ENCODE data around the gene MT1E.
"Not testable (repeated sequence)": the region's sequence is repeated elsewhere in the genome, so short reads cannot be mapped to it uniquely, and the experiment has no call there.

MT1E gene

GRCh38 chr16:56607109-56607618, 18.4 kb upstream of the MT1E start:
- no peak for DNase-seq (ENCODE audit: low read depth in 2 of 2)

GRCh38 chr16:56607675-56608042, 17.9 kb upstream of the MT1E start:
- DNase-seq (ENCODE audit: low read depth in 2 of 2), result no peak

DNA sequence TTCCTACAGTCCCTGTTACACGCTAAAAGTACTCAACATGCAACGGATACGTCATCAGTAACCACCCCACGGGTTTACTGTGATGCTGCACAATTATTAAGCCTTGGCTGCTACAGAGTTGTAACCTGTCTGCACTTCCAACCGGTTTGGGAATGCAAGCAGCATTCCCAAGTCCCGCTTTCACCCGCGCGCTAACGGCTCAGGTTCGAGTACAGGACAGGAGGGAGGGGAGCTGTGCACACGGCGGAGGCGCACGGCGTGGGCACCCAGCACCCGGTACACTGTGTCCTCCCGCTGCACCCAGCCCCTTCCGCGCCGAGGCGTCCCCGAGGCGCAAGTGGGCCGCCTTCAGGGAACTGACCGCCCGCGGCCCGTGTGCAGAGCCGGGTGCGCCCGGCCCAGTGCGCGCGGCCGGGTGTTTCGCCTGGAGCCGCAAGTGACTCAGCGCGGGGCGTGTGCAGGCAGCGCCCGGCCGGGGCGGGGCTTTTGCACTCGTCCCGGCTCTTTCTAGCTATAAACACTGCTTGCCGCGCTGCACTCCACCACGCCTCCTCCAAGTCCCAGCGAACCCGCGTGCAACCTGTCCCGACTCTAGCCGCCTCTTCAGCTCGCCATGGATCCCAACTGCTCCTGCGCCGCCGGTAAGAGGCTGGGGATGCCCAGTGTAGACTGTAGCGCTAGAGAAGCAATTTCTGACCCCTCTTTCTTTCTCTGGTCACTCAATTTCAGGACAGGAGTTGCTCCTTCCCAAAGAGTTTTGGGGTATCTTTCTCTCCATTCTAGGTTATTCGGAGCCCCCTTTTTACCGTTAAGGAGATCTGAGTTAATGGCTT, 17.3 kb upstream of the MT1E start, which contains the start of gene MT2A:
TSS of gene MT2A (plus strand) at position 542 of the 833 bp plus-strand sequence. CDS start at position 614, 72 bp downstream.
- peak; percentile 65 to 74 for DNase-seq (ENCODE audit: low read depth in 2 of 2)

GRCh38 chr16:56608876-56609462, 16.6 kb upstream of the MT1E start:
- no peak for DNase-seq (ENCODE audit: low read depth in 2 of 2)

DNA sequence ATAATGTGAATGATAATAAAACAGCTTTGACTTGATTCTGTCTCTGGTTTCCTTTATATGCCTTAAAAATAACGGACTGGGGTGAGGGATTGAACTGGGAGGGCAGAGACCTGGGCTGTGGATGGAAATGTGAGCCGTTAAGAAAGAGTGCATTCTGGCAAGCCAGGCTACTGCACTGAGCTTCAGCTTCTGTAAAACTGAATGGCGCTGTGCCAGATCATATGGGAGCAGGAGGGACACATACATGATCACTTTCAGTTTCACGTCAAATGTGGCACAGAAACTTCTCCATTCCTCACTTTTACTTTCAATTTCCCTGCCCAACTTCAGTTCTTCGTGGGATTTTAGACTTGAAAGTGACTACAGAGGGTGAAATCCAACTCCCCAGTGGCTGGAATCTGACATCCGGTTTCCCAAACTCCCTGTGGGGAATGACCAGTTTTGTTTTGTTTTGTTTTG, 16.1 kb upstream of the MT1E start:
- DNase-seq (ENCODE audit: low read depth in 2 of 2), result peak in 1 of 2 donors; percentile 36

GRCh38 chr16:56610017-56610608, 15.5 kb upstream of the MT1E start:
- peak in 1 of 2 donors; percentile 55 for DNase-seq (ENCODE audit: low read depth in 2 of 2)

DNA sequence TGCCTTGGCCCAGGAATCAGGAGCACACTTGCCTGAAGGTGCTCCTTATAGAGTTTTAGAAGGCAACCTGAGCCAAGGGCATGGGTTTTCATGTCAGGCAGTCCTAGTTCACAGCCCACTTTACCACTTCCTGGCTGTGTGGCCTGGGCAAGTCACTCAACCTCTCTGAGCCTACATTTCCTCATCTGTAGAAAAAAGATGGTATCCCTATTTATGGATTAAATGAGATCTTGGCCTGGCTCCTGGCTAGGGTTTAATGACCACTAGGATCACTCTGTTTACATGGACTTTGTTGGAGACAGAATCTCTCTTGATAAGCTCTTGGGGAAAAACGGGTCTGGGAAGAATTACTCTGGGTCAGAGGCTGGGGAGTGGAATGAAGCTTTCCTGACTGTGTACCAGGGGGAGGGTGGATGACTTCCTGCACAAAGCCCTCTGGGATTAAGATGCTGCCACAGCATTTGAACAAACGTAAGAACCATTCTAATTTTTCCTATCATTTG, 14.9 kb upstream of the MT1E start:
- no peak for DNase-seq (ENCODE audit: low read depth in 2 of 2)

DNA sequence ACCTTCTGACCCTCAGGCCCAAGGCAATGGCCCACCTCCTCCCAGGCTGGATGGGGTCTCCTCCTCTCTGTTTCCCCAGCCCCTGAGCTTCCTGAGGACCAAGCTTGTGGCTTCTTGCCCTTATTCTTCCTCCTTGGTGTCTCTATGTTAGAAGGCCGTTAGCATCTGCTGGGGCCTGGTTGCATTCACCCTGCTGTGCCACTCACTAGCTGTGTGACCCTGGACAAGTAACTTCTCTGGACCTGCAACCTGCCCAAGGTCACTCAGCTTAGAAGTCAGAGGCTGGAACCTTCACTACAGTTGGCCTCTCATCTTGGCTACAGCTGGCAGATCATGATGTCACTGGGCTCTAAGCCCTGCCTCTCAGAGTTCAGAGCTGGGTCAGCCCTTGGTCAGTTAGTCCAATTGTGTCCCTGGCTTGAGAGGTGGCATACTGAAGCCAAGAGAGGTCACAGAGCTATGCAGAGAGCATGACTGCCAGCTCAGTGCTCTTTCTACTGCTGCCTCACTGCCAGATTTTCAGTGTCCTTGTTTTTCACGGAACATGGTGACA, 14.2 kb upstream of the MT1E start:
- DNase-seq (ENCODE audit: low read depth in 2 of 2), result no peak

GRCh38 chr16:56613706-56614105, 11.9 kb upstream of the MT1E start:
- no peak for DNase-seq (ENCODE audit: low read depth in 2 of 2)

DNA sequence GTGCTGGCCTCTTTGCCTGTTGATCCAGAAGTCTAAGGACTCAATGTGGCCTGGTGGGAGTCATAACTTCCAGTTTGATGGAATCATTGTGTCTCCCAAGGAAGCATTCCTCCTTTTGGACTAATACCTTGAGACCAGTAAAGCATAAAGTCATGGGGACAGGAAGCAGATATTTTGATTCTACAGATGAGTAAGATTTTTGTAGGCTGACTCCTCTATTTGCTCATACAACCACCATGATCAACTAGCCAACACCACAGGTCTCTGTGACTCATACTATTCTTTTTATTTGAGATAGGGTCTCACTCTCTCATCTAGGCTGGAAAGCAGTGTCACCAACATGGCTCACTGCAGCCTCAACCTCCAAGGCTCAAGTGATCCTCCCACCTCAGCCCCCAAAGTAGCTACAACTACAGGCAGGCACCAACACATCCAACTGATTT, 11.0 kb upstream of the MT1E start:
- DNase-seq (ENCODE audit: low read depth in 2 of 2), result no peak

DNA sequence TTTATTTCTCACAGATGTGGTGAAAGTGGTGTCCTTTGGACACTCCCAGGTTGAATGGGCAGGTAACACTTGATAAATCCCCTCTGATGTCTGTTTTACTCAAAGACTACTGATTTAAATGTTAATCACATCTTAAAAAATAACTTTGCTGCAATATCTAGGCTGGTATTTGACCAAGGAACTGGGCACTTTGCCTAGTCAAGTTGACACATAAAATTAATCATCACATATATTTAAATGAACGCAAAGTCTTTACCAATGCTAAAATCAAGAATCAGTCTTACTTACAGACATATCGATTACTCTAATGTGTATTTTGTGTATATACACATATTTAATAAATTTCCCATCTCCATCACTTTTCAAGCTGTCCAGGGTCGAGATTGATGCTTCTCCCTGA, 10.2 kb upstream of the MT1E start:
- no peak for DNase-seq (ENCODE audit: low read depth in 2 of 2)

- DNase-seq (ENCODE audit: low read depth in 2 of 2), result no peak
These were observed 8.9 kb upstream of the MT1E start for GRCh38 chr16:56616608-56617211.

- DNase-seq (ENCODE audit: low read depth in 2 of 2), result peak in 1 of 2 donors; percentile 29
These were observed 8.1 kb upstream of the MT1E start for GRCh38 chr16:56617212-56618085.

DNA sequence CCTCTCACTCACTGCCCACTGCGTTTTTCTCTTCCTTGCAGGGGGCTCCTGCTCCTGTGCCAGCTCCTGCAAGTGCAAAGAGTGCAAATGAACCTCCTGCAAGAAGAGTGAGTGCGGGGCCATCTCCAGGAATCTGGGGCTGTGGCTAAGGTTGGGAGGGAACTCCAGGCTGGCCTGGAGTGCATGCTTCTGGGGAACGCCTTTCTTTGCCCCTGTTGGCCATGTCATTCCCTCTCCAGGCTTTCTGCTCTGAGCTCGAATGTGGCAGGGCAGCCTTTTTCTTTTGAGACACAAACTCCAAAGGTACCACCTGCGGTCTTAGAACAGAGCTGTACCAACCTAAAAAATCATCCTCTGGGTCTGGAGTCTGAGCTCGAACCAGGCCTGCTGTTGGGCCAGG, 7.4 kb upstream of the MT1E start:
- no peak for DNase-seq (ENCODE audit: low read depth in 2 of 2)

GRCh38 chr16:56620339-56620897, 5.2 kb upstream of the MT1E start:
- no peak for DNase-seq (ENCODE audit: low read depth in 2 of 2)

GRCh38 chr16:56621665-56622445, 3.7 kb upstream of the MT1E start:
- not testable (repeated sequence) for DNase-seq (ENCODE audit: low read depth in 2 of 2)

- DNase-seq (ENCODE audit: low read depth in 2 of 2), result not testable (repeated sequence)
These were observed 2.4 kb upstream of the MT1E start for GRCh38 chr16:56623184-56623583.

- no peak for DNase-seq (ENCODE audit: low read depth in 2 of 2)
These were observed 1.9 kb upstream of the MT1E start for GRCh38 chr16:56623637-56624036.

- no peak for DNase-seq (ENCODE audit: low read depth in 2 of 2)
These were observed 518 bp downstream of the MT1E start for GRCh38 chr16:56625943-56626654.
